Adrenal gland (tissue), 12 donors: Measurements from ENCODE around the gene NANOS1. TPM values are rescaled to one million over a fixed set of nuclear protein-coding genes. Genes with fewer than 3 reads are reported as not detected.
A peak's percentile ranks its signal among the peaks of the same experiment; 100 is the strongest.

Experiments
- DNase-seq, 7 donors: peaks; one replicate each; pipeline ENCODE4 v3.0.0-alpha.2; 2019 to 2020
- H3K27ac ChIP-seq, 5 donors: fragments of 200-600 bp; sonication (generic) in 4 of 5; 1 replicate in 3 of 5; 2 replicates in 2 of 5; pipeline versions ENCODE4 v1.5.1 to v1.8.0; 2016 to 2020; ENCODE audit warnings: mild to moderate bottlenecking in 1 of 5
- H3K27me3 ChIP-seq: fragments of 200-600 bp; 2 replicates; pipeline ENCODE4 v1.8.0; 2021
- H3K36me3 ChIP-seq, 2 donors: fragments of 200-600 bp; replicated peaks in 1 of 2; 1 replicate in 1 of 2; 2 replicates in 1 of 2; pipeline versions ENCODE4 v1.5.1 to v1.8.0; 2018 to 2022
- H3K4me1 ChIP-seq, 2 donors: fragments of 200-600 bp; replicated peaks in 1 of 2; 1 replicate in 1 of 2; 2 replicates in 1 of 2; pipeline versions ENCODE4 v1.5.1 to v1.8.0; 2018 to 2021
- H3K4me3 ChIP-seq, 4 donors: fragments of 200-600 bp; sonication (generic) in 3 of 4; one replicate each; pipeline ENCODE4 v1.5.1; 2016 to 2018
- H3K9me3 ChIP-seq, 3 donors: fragments of 200-600 bp; sonication (generic) in 1 of 3; replicated peaks in 1 of 3; 1 replicate in 2 of 3; 2 replicates in 1 of 3; pipeline versions ENCODE4 v1.5.1 to v1.8.0; 2016 to 2021
- CTCF ChIP-seq, 6 experiments: fragments of 450-650 bp in 4 of 6; fragments of 200-600 bp in 2 of 6; sonication (generic) in 1 of 6; IDR thresholded peaks; 1 replicate in 5 of 6; 2 replicates in 1 of 6; pipeline versions ENCODE4 v1.5.1 to v1.8.0; 2016 to 2021; ENCODE audit warnings: antibody characterized with exemption in 6 of 6, mild to moderate bottlenecking in 2 of 6, moderate library complexity in 1 of 6
- POLR2A ChIP-seq, 2 donors: fragments of 450-650 bp; IDR thresholded peaks; one replicate each; pipeline ENCODE4 v1.6.1; 2017; ENCODE audit warnings: antibody characterized with exemption in 2 of 2, mild to moderate bottlenecking in 2 of 2, moderate library complexity in 1 of 2
- WGBS, 4 donors: extraction: QIAGEN DNeasy Blood & Tissue Kit in 2 of 4; methylation state at CpG; one replicate each; pipeline versions ENCODE4 v1.1.5 to v1.1.7; 2013 to 2017; 5-methylcytosine and 5-hydroxymethylcytosine counted together
- intact Hi-C, 2 donors: fragments of 100-400 bp; cut with DNase I; formaldehyde crosslinking; loops; one replicate each; pipeline versions ENCODE4 v1.14.1 to v1.15.0; 2022 to 2023
- polyA plus RNA-seq, 3 donors: library from polyadenylated mRNA; stranded (reverse); fragments of 200-250 nt in 2 of 3; fragments of 350-450 nt in 1 of 3; fragmentation: Illumina TruSeq in 1 of 3; extraction: RNeasy Lipid Tissue Mini Kit (QIAGEN cat#74804) in 1 of 3; gene quantifications; one replicate each; pipeline ENCODE4 v1.2.3, GENCODE V29; 2013 to 2014
- small RNA-seq, 2 donors: library from RNA; depleted of rRNA; stranded (forward); fragments of <200 nt; gene quantifications; one replicate each; pipeline ENCODE3, GENCODE V24; 2016
- total RNA-seq, 9 donors: library from RNA; depleted of rRNA in 4 of 9; stranded (reverse); fragments of >200 nt in 4 of 9; fragments of 120-200 nt in 1 of 9; fragmentation: NEBNext Ultra II Directional in 1 of 9; extraction: Animal tissue kit (Norgen Biotek cat#: 25700) in 1 of 9; gene quantifications; one replicate each; pipeline versions ENCODE4 v1.1.0 to v1.2.4, GENCODE V29; 2013 to 2023
- donor health status: healthy with polysubstance abuse.
- donor health status: Bipolar disorder and iron deficiency.
- donor health status: DM: yes; HTN: yes; CAD: no.
- donor health status: DM: no; HTN: no; CAD: no.
- donor health status: DM: no; HTN: no; CAD: no.
- donor health status: DM: yes; HTN: yes; CAD: no.

The NANOS1 gene
- total and polyA plus RNA-seq, 12 donors: 2.8 to 38.9 (median 9.4) TPM

DNA sequence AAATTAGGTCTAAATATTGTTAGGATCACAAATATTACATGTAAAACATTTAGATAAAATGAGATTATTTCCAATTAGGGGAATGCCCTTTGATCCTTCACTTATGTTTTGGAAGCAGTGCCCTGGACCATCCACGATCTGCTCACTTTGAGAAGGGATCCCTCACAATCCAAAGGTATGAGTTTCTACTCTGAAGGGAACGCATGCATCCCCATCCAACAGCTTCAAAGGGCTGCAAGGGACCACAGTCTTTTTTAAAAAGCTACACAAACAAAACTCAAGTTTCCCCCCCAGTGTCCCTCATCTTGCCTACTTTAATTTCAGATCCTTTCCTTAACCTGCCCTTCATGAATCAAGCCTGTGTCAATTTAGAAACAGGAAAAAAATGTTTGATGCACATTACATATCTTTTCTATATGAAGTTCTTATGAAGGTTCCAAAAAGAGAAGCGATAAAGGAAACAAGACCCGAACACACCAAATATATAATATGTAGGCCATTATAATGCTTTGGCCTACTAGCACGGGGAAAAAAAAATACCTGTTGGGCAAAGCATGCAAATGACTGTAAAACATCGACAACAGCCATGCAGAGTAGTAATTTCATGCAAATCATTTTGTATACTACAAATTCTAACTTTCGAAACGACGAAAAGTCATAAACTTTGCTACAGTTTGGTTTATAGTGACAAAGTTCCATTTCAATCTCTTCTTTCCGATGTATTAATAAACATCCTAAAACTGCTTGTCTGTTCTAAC, 49.1 kb downstream of the NANOS1 start:
- peak overlapping the region in 4 of 5 donors; percentile 95 to 100 (median 98) for H3K27ac ChIP-seq
- no peaks in the 10 kb centered on the region for H3K36me3 ChIP-seq
- WGBS, 4 donors: 19 to 24% (median 20%) methylated on average over 10 of the region's 10 CpGs
- peaks cover 22 to 44% of the 10 kb centered on the region in 2 donors for H3K4me1 ChIP-seq
- no peaks in the 10 kb centered on the region for H3K9me3 ChIP-seq
- peak in 1 of 7 donors; percentile 36 for DNase-seq
- no peaks in the 10 kb centered on the region for H3K27me3 ChIP-seq
- TF ChIP-seq CTCF (IDR thresholded peaks at IDR 0.05) (no peak), POLR2A (IDR thresholded peaks at IDR 0.05) (no peak)
- peak overlapping the region in 2 of 4 donors; percentile 85 to 94 for H3K4me3 ChIP-seq
- intact Hi-C loops: no loop called here

GRCh38 chr10:119079599-119080520, 50.3 kb downstream of the NANOS1 start:
- TF ChIP-seq POLR2A (IDR thresholded peaks at IDR 0.05) (peak; percentile 33 to 52), CTCF (IDR thresholded peaks at IDR 0.05) (no peak)
- peak; percentile 75 to 86 (median 83) for DNase-seq
- intact Hi-C loops: no loop called here
- peaks cover 22 to 41% of the 10 kb centered on the region in 2 donors for H3K4me1 ChIP-seq
- H3K36me3 ChIP-seq: no peaks in the 10 kb centered on the region
- H3K27ac ChIP-seq: peak overlapping the region; percentile 95 to 100 (median 98)
- peak overlapping the region; percentile 75 to 94 (median 90) for H3K4me3 ChIP-seq
- WGBS, 4 donors: 0 to 1% (median 0%) methylated on average over 24 to 48 of the region's 48 CpGs
- H3K9me3 ChIP-seq: no peaks in the 10 kb centered on the region
- H3K27me3 ChIP-seq: no peaks in the 10 kb centered on the region

- peak; percentile 93 to 98 for TF ChIP-seq POLR2A (IDR thresholded peaks at IDR 0.05)
- TF ChIP-seq CTCF (IDR thresholded peaks at IDR 0.05): no peak
- intact Hi-C loops: no loop called here
- 0 to 1% (median 0%) methylated on average over 14 to 73 of the region's 74 CpGs for WGBS, 4 donors
These were observed 51.2 kb downstream of the NANOS1 start, which contains the start of gene EIF3A for GRCh38 chr10:119080521-119081259. EIF3A (minus strand) TSS chr10:119080817; CDS start chr10:119080676, 141 bp downstream.

More at GRCh38 chr10:119080521-119081259, 51.2 kb downstream of the NANOS1 start, which contains the start of gene EIF3A:
- H3K4me1 ChIP-seq: peaks cover 22 to 41% of the 10 kb centered on the region in 2 donors
- no peaks in the 10 kb centered on the region for H3K36me3 ChIP-seq
- H3K27me3 ChIP-seq: no peaks in the 10 kb centered on the region
- peak; percentile 91 to 95 (median 93) for DNase-seq
- peak within 1 kb of the TSS; percentile 95 to 100 (median 98) for H3K27ac ChIP-seq
- H3K9me3 ChIP-seq: no peaks in the 10 kb centered on the region
- H3K4me3 ChIP-seq: peak within 1 kb of the TSS; percentile 75 to 94 (median 90)

Small RNAs within 50 kb of the gene (small RNA-seq; reads per million reads assigned to genes)
- gene RF00413: 0 reads per million in 2 donors
- gene SNORA19: 0 to 0.17 reads per million in 2 donors

Other genes starting within 250 kb of the NANOS1 start
- gene EIF3A, start 51.1 kb downstream of the NANOS1 start, total RNA-seq: 100 to 1,000 TPM in 1 of 9 donors, 10 to 100 TPM in 8; 65.2 to 117 (median 95.5) TPM
- gene EIF3A, start 51.1 kb downstream of the NANOS1 start, polyA plus RNA-seq: 100 to 1,000 TPM in 1 of 3 donors, 10 to 100 TPM in 2; 26.0 to 197 (median 51.4) TPM
- gene DENND10, start 74.4 kb downstream of the NANOS1 start, total RNA-seq: 10 to 100 TPM; 23.4 to 65.3 (median 47.6) TPM
- gene DENND10, start 74.4 kb downstream of the NANOS1 start, polyA plus RNA-seq: 10 to 100 TPM; 10.3 to 34.5 (median 20.7) TPM
- 10 to 100 TPM; 31.0 to 81.2 (median 47.0) TPM for gene SFXN4, start 136.0 kb downstream of the NANOS1 start, total RNA-seq
- 100 to 1,000 TPM in 2 of 3 donors, 10 to 100 TPM in 1; 53.6 to 135 (median 102) TPM for gene SFXN4, start 136.0 kb downstream of the NANOS1 start, polyA plus RNA-seq
- 100 to 1,000 TPM; 306 to 935 (median 443) TPM for gene PRDX3, start 149.1 kb downstream of the NANOS1 start, total RNA-seq
- 100 to 1,000 TPM; 150 to 596 (median 200) TPM for gene PRDX3, start 149.1 kb downstream of the NANOS1 start, polyA plus RNA-seq
- gene GRK5, start 177.9 kb downstream of the NANOS1 start, total RNA-seq: 10 to 100 TPM; 13.8 to 96.4 (median 22.5) TPM
- 10 to 100 TPM in 1 of 3 donors, 1 to 10 TPM in 2; 9.3 to 68.4 (median 9.8) TPM for gene GRK5, start 177.9 kb downstream of the NANOS1 start, polyA plus RNA-seq